Activated CD4-positive, alpha-beta T cell treated with anti-CD3 and anti-CD28 coated beads for 1 hour (primary cell): ENCODE results near the gene NRDC.
"Not testable (repeated sequence)": the region's sequence is repeated elsewhere in the genome, so short reads cannot be mapped to it uniquely, and the experiment has no call there.

ENCODE experiments used
- DNase-seq: peaks from one replicate; pipeline ENCODE4 v3.0.0-alpha.2; 2020

Gene NRDC

GRCh38 chr1:51840743-51841461 lies 37.6 kb downstream of the NRDC start:
- no peak for DNase-seq

DNA sequence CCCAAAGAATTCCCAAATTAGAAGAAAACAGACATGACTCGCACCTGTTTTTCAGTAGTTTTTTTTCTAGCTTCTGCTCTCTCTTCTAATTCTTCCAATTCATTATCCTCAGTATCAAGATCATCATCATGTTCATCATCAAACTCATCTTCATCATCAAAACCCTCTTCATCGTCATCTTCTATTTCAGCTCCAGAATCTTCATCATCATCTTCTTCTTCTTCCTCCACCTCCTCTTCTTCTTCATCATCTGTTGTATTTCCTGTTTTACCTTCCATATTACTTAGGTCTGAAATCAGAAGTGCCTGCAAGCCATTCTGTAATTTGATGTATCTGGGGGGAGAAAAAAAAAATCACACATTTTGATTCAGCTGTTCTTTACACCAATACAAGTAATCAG lies 38.3 kb downstream of the NRDC start:
- DNase-seq = no peak

- DNase-seq = no peak
These were observed 39.4 kb downstream of the NRDC start for GRCh38 chr1:51839094-51839493.

DNA sequence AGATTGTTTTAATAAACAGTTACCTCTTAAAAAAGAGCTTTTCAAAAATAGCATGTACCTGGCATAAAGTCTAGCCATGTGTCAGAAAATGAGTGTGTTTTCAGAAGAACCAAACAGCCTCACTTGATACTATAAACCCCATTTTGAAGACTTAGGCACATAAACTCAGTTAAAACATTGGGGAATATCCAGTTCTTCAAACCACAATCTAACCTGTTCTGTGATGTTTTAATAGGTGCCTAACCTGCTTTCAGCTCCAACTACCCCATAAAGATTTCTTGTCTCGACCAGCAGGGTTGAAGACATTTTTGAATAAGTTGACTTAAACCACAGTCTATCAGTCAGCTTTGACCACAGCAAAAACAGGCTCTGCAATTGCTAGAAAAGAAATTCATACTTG lies 41.3 kb downstream of the NRDC start:
- no peak for DNase-seq

- no peak for DNase-seq
These were observed 44.8 kb downstream of the NRDC start for GRCh38 chr1:51833700-51834099.

GRCh38 chr1:51829058-51829457 lies 49.5 kb downstream of the NRDC start:
- no peak for DNase-seq

GRCh38 chr1:51819810-51820209 lies 58.7 kb downstream of the NRDC start:
- no peak for DNase-seq

DNA sequence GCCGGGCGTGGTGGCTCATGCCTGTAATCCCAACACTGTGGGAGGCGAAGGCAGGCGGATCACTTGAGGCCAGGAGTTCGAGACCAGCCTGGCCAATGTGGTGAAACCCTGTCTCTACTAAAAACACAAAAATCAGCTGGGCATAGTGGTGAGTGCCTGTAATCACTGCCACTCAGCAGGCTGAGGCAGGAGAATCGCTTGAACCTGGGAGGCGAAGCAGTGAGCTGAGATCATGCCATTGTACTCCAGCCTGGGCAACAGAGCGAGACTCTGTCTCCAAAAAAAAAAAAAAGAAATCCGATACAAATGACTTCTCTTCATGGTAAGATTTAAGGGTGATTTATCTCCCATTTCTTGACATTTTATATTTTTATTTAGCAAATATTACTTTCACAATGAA lies 59.5 kb downstream of the NRDC start:
- not testable (repeated sequence) for DNase-seq

GRCh38 chr1:51818487-51818886 lies 60.0 kb downstream of the NRDC start:
- DNase-seq = no peak

DNA sequence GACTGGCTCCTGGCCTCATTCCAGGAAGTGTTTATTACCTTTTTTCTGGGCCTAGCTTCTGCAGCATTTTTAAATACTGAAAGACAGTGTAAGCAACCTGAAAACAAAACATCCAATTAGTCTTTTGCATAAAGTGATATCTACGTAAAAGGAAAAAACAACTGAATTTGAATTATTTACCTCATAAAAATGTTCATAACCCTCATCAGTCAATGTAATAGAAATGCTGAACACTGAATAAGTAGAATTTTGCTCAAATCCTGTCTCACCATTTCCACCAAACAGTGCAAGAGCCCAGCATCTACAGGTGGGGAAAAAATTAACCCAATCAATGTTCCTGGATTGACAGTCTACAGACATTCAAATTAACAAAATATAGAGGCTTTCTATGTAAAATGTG lies 64.0 kb downstream of the NRDC start:
- DNase-seq = no peak

DNA sequence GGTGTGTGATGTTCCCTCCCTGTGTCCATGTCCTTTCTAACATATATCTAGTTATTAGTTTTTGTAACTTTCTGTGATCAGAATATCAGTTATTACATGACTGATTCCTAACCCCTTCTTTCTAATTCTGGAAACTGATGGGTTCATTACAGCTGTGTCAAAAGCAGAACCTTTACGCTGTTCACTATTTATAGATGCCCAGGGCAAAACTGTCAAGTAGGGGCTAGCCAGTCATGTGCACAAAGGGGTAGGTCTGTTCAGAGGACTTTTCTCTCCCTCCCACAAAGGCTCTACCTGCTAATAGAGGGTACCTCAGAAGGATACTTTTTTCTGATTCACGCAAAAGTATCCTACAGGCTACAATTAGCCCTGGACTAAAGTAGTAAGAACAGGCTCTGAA lies 79.2 kb downstream of the NRDC start:
- DNase-seq = no peak

DNA sequence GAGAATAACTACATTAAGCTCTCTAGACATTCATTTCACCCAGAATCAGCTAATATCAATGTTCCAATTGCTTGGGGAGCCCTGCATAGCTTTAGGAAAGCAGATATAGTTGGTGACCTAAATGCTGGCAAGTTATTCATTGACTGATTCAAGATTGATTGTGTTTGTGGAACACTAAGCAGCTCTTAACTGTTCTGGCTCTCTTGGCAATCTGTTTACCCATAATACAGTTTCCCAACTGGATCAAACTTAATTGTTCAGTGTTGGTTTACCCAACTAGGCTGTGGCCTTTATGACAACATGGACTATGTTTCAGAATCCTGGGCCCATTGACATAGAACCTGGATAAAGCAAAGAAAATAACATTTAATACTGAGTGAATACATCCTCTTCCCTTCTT lies 83.7 kb downstream of the NRDC start:
- no peak for DNase-seq

DNA sequence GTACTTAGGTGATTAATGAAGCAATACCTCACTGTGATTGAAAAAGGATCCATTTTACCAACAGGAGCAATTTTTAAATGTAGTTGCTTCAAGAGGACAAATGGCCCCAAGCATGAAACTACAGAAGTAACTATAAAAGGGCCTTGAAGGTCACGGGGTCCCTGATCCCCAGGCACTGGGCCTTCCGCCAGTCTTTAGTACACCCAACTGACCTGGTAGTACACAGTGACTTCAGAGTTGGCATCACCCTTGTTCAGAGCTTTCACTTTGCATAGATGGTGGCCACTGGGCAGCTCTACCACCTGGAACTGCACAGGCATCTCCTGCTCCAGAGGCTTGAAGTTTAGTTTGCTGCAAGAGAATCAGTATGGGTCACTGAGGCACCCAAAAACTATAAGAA lies 84.3 kb downstream of the NRDC start:
- no peak for DNase-seq

GRCh38 chr1:51792864-51793263 lies 85.7 kb downstream of the NRDC start:
- DNase-seq = no peak

DNA sequence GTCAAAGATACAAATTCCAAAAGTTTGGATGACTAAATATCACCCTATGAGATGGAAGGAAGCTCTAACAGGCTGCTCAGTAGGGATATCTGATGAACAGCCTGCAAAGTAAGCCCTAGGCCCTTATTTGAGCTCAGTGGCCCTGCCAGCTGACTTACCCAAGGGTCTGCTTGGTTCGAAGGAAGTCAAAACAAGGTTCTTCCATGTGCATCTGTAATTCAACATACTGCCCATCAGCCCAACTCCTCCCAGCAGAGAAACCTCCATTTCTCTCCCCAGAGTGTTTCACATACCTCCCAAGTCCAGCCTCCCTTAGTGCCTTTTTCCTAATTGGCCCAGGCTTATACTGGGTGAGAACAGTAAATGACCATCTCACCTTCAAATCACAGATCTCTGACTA lies 86.6 kb downstream of the NRDC start:
- DNase-seq = no peak

DNA sequence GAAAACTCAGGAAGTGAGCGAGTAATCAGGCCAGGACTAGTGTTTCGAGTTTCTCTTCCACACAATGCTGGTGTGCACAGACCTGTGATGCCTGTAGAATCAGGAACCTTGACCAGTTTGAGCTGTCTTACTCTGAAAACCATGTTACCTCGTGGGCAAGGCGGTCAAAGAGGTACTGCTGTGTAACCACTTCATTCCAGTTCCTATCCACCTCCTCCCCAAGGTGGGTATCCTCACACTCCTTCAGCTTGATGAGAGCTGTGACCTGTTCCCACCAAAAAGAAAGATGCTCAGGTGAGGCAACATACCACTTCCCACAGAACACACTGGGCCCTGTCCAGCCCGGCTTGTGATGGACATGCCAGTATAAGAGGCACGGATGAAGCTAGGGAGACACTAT lies 88.1 kb downstream of the NRDC start:
- no peak for DNase-seq

- no peak for DNase-seq
These were observed 89.2 kb downstream of the NRDC start for GRCh38 chr1:51789342-51789741.

GRCh38 chr1:51788938-51789337 lies 89.6 kb downstream of the NRDC start:
- no peak for DNase-seq

DNA sequence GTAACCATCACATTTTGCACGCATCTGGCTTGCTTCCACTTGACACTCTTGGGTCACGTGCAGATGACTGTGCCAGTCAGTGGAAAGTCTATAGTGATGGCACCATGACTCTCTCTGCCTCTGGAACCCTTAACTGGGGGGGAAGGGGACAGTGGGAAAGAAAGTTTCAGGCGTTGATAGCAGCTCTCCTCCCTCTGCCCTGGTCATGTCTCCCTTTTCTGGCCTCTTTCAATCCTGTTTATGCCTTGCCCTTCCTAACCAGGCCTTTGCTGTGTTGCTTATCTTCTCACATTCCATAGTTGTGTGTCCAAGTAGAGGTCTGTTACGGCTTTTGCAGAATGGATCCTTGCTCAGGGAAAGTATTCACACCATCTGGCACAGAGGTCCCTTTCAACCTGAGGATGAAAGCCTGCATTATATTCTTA lies 93.5 kb downstream of the NRDC start:
- no peak for DNase-seq

- DNase-seq = no peak
These were observed 97.6 kb downstream of the NRDC start for GRCh38 chr1:51780927-51781326.

- no peak for DNase-seq
These were observed 102.1 kb downstream of the NRDC start for GRCh38 chr1:51776408-51776807.

DNA sequence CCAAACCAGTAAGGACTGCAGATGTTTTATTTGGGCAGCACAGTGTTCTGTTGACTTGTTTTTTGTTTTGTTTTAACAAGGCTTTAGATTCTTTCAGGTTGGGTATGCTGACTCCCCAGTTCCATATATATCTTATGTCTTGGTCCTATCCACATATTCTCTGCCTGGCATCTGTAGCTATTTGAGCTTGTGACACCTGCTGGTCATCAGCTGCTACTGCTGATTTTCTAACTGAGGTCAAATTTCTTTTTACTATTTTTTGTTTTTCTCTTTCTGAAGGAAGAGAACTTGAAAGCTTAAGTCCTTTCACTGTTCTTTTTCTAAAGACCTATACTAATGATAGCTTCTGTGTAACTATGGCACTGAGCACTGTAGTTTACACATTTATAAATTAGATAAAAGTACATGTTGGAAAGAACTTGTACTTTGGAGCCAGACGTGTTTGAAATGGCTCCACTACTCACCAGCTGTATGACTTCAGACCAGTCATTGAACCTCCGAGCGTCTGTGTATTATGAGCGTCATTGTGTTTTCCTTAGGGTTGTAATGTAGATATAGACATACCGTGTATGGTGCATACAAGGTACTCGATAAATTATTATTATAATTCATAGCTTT lies 109.4 kb downstream of the NRDC start:
- DNase-seq = no peak

DNA sequence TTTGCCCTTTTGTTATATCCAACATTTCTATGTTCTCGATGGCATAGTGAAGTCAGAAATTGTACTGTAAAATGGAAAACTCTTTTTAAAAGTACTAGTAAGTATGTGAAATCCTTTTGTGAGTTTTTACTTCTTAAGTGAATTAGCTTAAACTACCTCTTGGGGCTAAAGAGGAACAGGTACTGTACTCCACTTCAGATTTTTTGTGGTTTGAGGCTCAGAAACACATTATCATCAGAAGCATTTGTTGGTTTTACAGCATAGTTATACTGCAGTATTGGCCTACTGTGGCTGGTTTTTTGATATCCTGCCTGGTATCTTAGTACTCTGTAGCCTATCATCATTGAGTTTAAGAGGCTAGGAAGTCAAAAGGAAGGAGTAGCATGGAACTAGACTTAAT lies 117.2 kb downstream of the NRDC start:
- DNase-seq = no peak

DNA sequence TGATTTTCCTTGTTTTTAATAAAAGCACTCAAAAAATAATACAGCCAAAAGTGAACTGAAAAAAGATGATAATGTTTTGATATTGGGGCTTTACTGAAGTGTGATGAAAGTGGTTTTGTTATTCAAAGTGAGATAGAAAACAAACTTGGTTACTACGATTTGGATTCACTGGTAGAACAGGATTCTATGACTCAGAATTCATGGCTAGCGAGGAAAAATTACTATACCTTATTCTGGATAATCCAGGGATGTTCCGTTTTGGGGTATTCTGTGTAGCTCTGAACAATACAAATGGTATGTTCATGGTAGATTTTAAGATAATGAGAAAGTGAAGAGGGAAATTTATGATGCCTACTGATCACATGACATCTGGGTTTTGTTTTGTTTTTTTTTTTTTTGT lies 117.7 kb downstream of the NRDC start:
- DNase-seq = no peak

DNA sequence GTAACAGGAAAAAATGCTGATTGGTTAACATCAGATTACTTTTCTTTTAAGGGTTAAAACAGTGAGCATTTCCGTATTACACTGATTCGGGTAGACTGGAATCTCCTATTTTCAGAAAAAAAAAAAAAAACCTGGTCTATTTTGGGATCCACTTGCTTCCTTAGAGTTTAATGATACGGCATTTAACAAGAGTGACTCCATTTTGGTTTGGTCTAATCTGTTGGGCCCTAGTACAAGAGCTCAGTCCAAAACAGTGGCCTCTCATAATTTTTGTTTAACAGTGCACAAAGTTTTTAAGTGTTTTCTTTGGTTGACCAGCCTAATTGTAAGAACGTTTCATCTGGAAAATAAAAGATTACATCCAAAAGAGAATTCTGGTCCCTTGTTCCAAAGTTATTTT lies 120.2 kb downstream of the NRDC start:
- no peak for DNase-seq
